K562 (cell line): ENCODE data around the gene HAUS6. TPM values are rescaled to one million over a fixed set of nuclear protein-coding genes. Genes with fewer than 3 reads are reported as not detected.
A peak's percentile ranks its signal among the peaks of the same experiment; 100 is the strongest.

ENCODE experiments used
- ATAC-seq: fragments of 200-7000 bp; cut with Tn5 transposase; 3 replicates; pipeline ENCODE4 v1.9.1; 2020; ENCODE audit warnings: moderate library complexity
- BruUV-seq: library from RNA; stranded (reverse); fragments of 400-500 nt; replicated peaks from 2 replicates; lab custom pipeline; 2021; lab: Mats Ljungman, UMichigan
- CTCF ChIA-PET: fragments of 300-600 bp; formaldehyde crosslinking; extraction: SDS; loops from one replicate; lab custom pipeline; 2021; ENCODE audit warnings: low intra/inter-chr PET ratio; lab: Yijun Ruan, JAX
- POLR2A ChIA-PET: fragments of 300-600, 350-650 bp; sonication (Branson Sonifier 250); formaldehyde crosslinking; extraction: SDS; loops from one replicate; lab custom pipeline; 2021; ENCODE audit warnings: antibody characterized with exemption, inconsistent platforms; lab: Yijun Ruan, JAX
- DNase-seq, 4 experiments: peaks; one replicate each; pipeline versions ENCODE4 v3.0.0 to v3.0.0-alpha.2; 2011 to 2018; ENCODE audit warnings: low spot score in 3 of 4, mixed read lengths in 3 of 4; ENCODE audit errors: extremely low read depth in 1 of 4
- FAIRE-seq: peaks from 2 replicates; lab custom pipeline; 2011; peaks lifted over from hg19 to GRCh38; lab: Jason Lieb, UNC
- H2AFZ ChIP-seq: 2 replicates; pipeline ENCODE4 v1.6.0; 2011; ENCODE audit warnings: low read depth, low read length, control low read depth, inconsistent platforms
- H3K27ac ChIP-seq: fragments of 200-600 bp; 3 replicates; pipeline ENCODE4 v1.8.0; 2011; ENCODE audit warnings: low read depth, mild to moderate bottlenecking, control low read depth, inconsistent platforms, low read length, moderate library complexity, mixed read lengths; ENCODE audit errors: extremely low read depth
- H3K27me3 ChIP-seq, 2 experiments: fragments of 300-600 bp in 1 of 2; 2 replicates in 1 of 2; 3 replicates in 1 of 2; pipeline versions ENCODE4 v1.6.0 to v1.8.0; 2011; ENCODE audit warnings: inconsistent platforms in 2 of 2, low read length in 2 of 2, mild to moderate bottlenecking in 1 of 2, mixed read lengths in 1 of 2, moderate library complexity in 1 of 2; ENCODE audit not compliant: control insufficient read depth in 2 of 2, insufficient read depth in 2 of 2
- H3K36me3 ChIP-seq: fragments of 300-600 bp; 3 replicates; pipeline ENCODE4 v1.8.0; 2011; ENCODE audit warnings: mild to moderate bottlenecking, low read length, inconsistent platforms; ENCODE audit not compliant: control insufficient read depth, insufficient read depth
- H3K4me1 ChIP-seq, 2 experiments: fragments of 200-600 bp in 1 of 2; replicated peaks in 1 of 2; 2 replicates in 1 of 2; 3 replicates in 1 of 2; pipeline versions ENCODE4 v1.5.1 to v1.8.0; 2011; ENCODE audit warnings: inconsistent platforms in 2 of 2, low read length in 2 of 2, mild to moderate bottlenecking in 1 of 2, mixed read lengths in 1 of 2, moderate library complexity in 1 of 2; ENCODE audit not compliant: control insufficient read depth in 2 of 2, insufficient read depth in 2 of 2
- H3K4me2 ChIP-seq: 2 replicates; pipeline ENCODE4 v1.6.1; 2011; ENCODE audit warnings: low read length, control low read depth, inconsistent platforms, mixed read lengths; ENCODE audit not compliant: insufficient read depth
- H3K4me3 ChIP-seq: fragments of 200-600 bp; sonication (generic), shearing (Covaris generic); 2 replicates; pipeline ENCODE4 v1.5.1; 2016; ENCODE audit warnings: control low read depth, inconsistent platforms
- H3K79me2 ChIP-seq: fragments of 200-600 bp; 3 replicates; pipeline ENCODE4 v1.8.0; 2011; ENCODE audit warnings: low read length, inconsistent platforms; ENCODE audit not compliant: control insufficient read depth, insufficient read depth
- H3K9ac ChIP-seq, 2 experiments: 2 replicates each; pipeline versions ENCODE4 v1.6.0 to v1.6.1; 2011; ENCODE audit warnings: low read depth in 2 of 2, low read length in 2 of 2, control low read depth in 1 of 2, inconsistent platforms in 1 of 2, mild to moderate bottlenecking in 1 of 2, mixed read lengths in 1 of 2; ENCODE audit not compliant: insufficient read depth in 1 of 2
- H3K9me1 ChIP-seq: one replicate; pipeline ENCODE4 v1.6.0; 2011; ENCODE audit warnings: inconsistent platforms, mild to moderate bottlenecking, low read length, moderate library complexity; ENCODE audit not compliant: control insufficient read depth, insufficient read depth
- H3K9me3 ChIP-seq: replicated peaks from 2 replicates; pipeline ENCODE4 v1.5.1; 2011; ENCODE audit warnings: low read depth, low read length, inconsistent platforms; ENCODE audit not compliant: control insufficient read depth, insufficient read depth
- H4K20me1 ChIP-seq: replicated peaks from 2 replicates; pipeline ENCODE4 v1.6.1; 2011; ENCODE audit warnings: low read length, inconsistent platforms, mixed read lengths; ENCODE audit not compliant: control insufficient read depth, insufficient read depth
- MGA ChIP-seq: fragments of 450-650 bp; IDR thresholded peaks from 2 replicates; pipeline ENCODE4 v1.6.1; 2016; ENCODE audit warnings: mild to moderate bottlenecking, moderate library complexity
- STAT6 ChIP-seq: sonication (generic); formaldehyde crosslinking; IDR thresholded peaks from 2 replicates; pipeline ENCODE4 v1.8.1; 2023; ENCODE audit warnings: mild to moderate bottlenecking, missing genetic modification reagents
- ZNF589 ChIP-seq: fragments of 200-800 bp; sonication (Bioruptor generic); IDR thresholded peaks from 2 replicates; pipeline ENCODE4 v1.6.1; 2016; ENCODE audit warnings: low read depth, missing genetic modification characterization, missing compliant biosample characterization
- WGBS: fragments of 100-300 bp; shearing (Covaris generic); methylation state at CpG from one replicate; pipeline ENCODE4 v1.1.6; 2016; ENCODE audit warnings: low coverage, mixed read lengths; ENCODE audit not compliant: insufficient coverage; ENCODE audit errors: missing lambda C conversion rate; 5-methylcytosine and 5-hydroxymethylcytosine counted together
- in situ Hi-C: fragments of 300-500 bp; cut with MboI; formaldehyde crosslinking; loops from 4 replicates; pipeline ENCODE4 v1.15.0; 2018; ENCODE audit warnings: inconsistent platforms, mixed read lengths
- intact Hi-C: fragments of 100-400 bp; cut with micrococcal nuclease; formaldehyde crosslinking; loops from 2 replicates; pipeline ENCODE4 v1.14.2; 2022
- polyA plus RNA-seq, 8 experiments: library from polyadenylated mRNA; depleted of rRNA in 4 of 8; stranded (reverse) in 5 of 8; unstranded in 3 of 8; fragments of >200 nt; fragmentation: Nextera tagmentation in 2 of 8; fragmentation: Illumina TruSeq in 1 of 8; extraction: Ambion mirVana in 2 of 8; extraction: Trizol in 1 of 8; gene quantifications; 2 replicates each; pipeline versions ENCODE4 v1.2.1 to v1.2.3, GENCODE V29; 2011 to 2014; ENCODE audit warnings: inconsistent platforms in 1 of 8, missing spikeins in 1 of 8
- total RNA-seq, 7 experiments: library from RNA; depleted of rRNA in 6 of 7; stranded (reverse); fragments of >200 nt in 6 of 7; fragmentation: Illumina TruSeq in 2 of 7; extraction: Trizol in 2 of 7; gene quantifications; 2 replicates each; pipeline versions ENCODE4 v1.2.1 to v1.2.3, GENCODE V29; 2011 to 2021; ENCODE audit warnings: low replicate concordance in 1 of 7

HAUS6 gene
- total and polyA plus RNA-seq, 9 of the 15 experiments (the other 6 are each of a cell fraction or from before 2014, with no cell fraction given), result 10.2 to 31.7 (median 23.1) TPM

GRCh38 chr9:19117039-19117716, 14.5 kb upstream of the HAUS6 start (continued):
- TF ChIP-seq STAT6 (CRISPR knock-in tag), result no peak
- TF ChIP-seq, all 486 proteins: peak for 0

- Histone ChIP-seq H3K9ac (no peak overlapping the region), H2AFZ (no peak overlapping the region), H3K36me3 (peaks cover 61% of the 10 kb centered on the region), H3K27ac (no peak overlapping the region), H3K9me3 (no peaks in the 10 kb centered on the region), H3K9me1 (no peaks in the 10 kb centered on the region), H3K4me3 (no peak overlapping the region), H4K20me1 (no peaks in the 10 kb centered on the region), H3K27me3 (no peaks in the 10 kb centered on the region), H3K4me2 (no peak overlapping the region), H3K4me1 (peaks cover 4 to 6% of the 10 kb centered on the region in 2 experiments; a peak in 2 of 5 replicates), H3K79me2 (no peaks in the 10 kb centered on the region)
- WGBS, result 64% methylated on average over 10 of the region's 10 CpGs
- BruUV-seq, result no TSS peak
- ATAC-seq (peak; percentile 11; the same call in 2 of the 3 replicates), FAIRE-seq (no peak), DNase-seq (no peak)
- intact Hi-C loops, result no loop called here
- ChIA-PET CTCF (no interaction called here), POLR2A (interaction anchor here (0.6 to 2.7 kb wide), 3 partner anchors 10 to 58 kb away, joined by 3 to 9 read pairs (median 4); no protein-coding TSS in a partner anchor)
- in situ Hi-C loops, result no loop called here
- peak; percentile 74; the same call in 1 of the 2 replicates for TF ChIP-seq ZNF589 (CRISPR knock-in tag)
- TF ChIP-seq MGA, result peak; percentile 52; the same call in 1 of the 2 replicates
Measured at GRCh38 chr9:19116107-19116790, 13.5 kb upstream of the HAUS6 start.
